ENCODE results near the gene FRMD4A.

Gene FRMD4A

DNA sequence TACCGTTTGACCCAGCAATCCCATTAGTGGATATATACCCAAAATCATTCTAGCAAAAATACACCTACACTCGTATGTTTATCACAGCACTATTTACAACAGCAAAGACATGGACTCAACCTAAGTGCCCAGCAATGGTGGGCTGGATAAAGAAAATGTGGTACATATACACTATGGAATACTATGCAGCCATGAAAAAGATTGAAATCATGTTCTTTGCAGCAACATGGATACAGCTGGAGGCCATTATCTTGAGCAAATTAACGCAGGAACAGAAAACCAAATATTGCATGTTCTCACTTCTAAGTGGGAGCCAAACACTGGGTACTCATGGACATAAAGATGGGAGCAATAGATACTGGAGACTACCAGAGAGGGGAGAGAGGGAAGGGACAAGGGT lies 223.9 kb downstream of the FRMD4A start:
- DNase-seq, result no peak
- H3K27ac ChIP-seq (ENCODE audit: low read length), result no peak overlapping the region
- TF ChIP-seq, protein P1, sequence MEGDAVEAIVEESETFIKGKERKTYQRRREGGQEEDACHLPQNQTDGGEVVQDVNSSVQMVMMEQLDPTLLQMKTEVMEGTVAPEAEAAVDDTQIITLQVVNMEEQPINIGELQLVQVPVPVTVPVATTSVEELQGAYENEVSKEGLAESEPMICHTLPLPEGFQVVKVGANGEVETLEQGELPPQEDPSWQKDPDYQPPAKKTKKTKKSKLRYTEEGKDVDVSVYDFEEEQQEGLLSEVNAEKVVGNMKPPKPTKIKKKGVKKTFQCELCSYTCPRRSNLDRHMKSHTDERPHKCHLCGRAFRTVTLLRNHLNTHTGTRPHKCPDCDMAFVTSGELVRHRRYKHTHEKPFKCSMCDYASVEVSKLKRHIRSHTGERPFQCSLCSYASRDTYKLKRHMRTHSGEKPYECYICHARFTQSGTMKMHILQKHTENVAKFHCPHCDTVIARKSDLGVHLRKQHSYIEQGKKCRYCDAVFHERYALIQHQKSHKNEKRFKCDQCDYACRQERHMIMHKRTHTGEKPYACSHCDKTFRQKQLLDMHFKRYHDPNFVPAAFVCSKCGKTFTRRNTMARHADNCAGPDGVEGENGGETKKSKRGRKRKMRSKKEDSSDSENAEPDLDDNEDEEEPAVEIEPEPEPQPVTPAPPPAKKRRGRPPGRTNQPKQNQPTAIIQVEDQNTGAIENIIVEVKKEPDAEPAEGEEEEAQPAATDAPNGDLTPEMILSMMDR (IDR thresholded peaks at IDR 0.05; ENCODE audit: borderline replicate concordance, extremely low read depth, low read length, poor library complexity, severe bottlenecking), result no peak
- TF ChIP-seq EZH2 (IDR thresholded peaks at IDR 0.05; ENCODE audit: borderline replicate concordance, low read depth, low read length, severe bottlenecking), result no peak
- H3K4me2 ChIP-seq (ENCODE audit: insufficient read depth, low read length), result no peak overlapping the region
- no peaks in the 10 kb centered on the region for H3K36me3 ChIP-seq (ENCODE audit: insufficient read depth, low read length)
- H4K20me1 ChIP-seq (ENCODE audit: insufficient read depth, low read length), result no peaks in the 10 kb centered on the region
- no peaks in the 10 kb centered on the region for H3K9me3 ChIP-seq (ENCODE audit: insufficient read depth, low read length, severe bottlenecking)
- H3K9ac ChIP-seq (ENCODE audit: low read depth, low read length), result no peak overlapping the region
- H3K79me2 ChIP-seq (ENCODE audit: insufficient read depth, low read length), result no peaks in the 10 kb centered on the region
- no peak overlapping the region for H3K4me3 ChIP-seq (ENCODE audit: low read depth in 1 of 2, low read length in 2 of 2)
- H3K4me1 ChIP-seq (ENCODE audit: insufficient read depth, low read length), result no peaks in the 10 kb centered on the region
- peaks cover 2% of the 10 kb centered on the region for H3K27me3 ChIP-seq (ENCODE audit: insufficient read depth, low read length, poor library complexity)
- ATAC-seq (ENCODE audit: insufficient read depth, low read depth), result no peak
- H2AFZ ChIP-seq (ENCODE audit: low read depth, low read length), result no peak overlapping the region

DNA sequence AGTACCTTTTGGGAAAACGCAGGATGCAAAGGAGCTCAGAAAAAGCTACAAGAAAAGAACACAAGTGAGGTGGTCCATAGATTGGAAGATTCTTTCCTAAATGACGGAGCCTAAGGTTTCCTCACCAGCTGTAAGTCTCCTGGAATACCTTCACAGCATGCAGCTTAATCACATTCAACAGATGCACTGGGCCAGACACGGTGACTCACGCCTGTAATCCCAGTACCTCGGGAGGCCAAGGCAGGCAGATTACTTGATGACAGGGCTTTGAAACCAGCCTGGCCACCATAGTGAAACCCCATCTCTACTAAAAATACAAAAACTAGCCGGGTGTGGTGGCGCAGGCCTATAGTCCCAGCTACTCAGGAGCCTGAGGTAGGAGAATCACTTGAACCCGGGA lies 228.7 kb downstream of the FRMD4A start:
- Histone ChIP-seq H3K9ac (ENCODE audit: low read depth, low read length) (no peak overlapping the region), H3K27me3 (ENCODE audit: insufficient read depth, low read length, poor library complexity) (peaks cover 5% of the 10 kb centered on the region), H3K4me2 (ENCODE audit: insufficient read depth, low read length) (no peak overlapping the region), H3K27ac (ENCODE audit: low read length) (no peak overlapping the region), H3K9me3 (ENCODE audit: insufficient read depth, low read length, severe bottlenecking) (no peaks in the 10 kb centered on the region), H2AFZ (ENCODE audit: low read depth, low read length) (no peak overlapping the region), H3K36me3 (ENCODE audit: insufficient read depth, low read length) (no peaks in the 10 kb centered on the region), H3K4me3 (ENCODE audit: low read depth in 1 of 2, low read length in 2 of 2) (no peak overlapping the region), H3K79me2 (ENCODE audit: insufficient read depth, low read length) (no peaks in the 10 kb centered on the region), H3K4me1 (ENCODE audit: insufficient read depth, low read length) (no peaks in the 10 kb centered on the region), H4K20me1 (ENCODE audit: insufficient read depth, low read length) (no peaks in the 10 kb centered on the region)
- ATAC-seq (ENCODE audit: insufficient read depth, low read depth), result no peak
- TF ChIP-seq, protein P1 (IDR thresholded peaks at IDR 0.05; ENCODE audit: borderline replicate concordance, extremely low read depth, low read length, poor library complexity, severe bottlenecking), result no peak
- TF ChIP-seq EZH2 (IDR thresholded peaks at IDR 0.05; ENCODE audit: borderline replicate concordance, low read depth, low read length, severe bottlenecking), result no peak
- DNase-seq, result no peak

DNA sequence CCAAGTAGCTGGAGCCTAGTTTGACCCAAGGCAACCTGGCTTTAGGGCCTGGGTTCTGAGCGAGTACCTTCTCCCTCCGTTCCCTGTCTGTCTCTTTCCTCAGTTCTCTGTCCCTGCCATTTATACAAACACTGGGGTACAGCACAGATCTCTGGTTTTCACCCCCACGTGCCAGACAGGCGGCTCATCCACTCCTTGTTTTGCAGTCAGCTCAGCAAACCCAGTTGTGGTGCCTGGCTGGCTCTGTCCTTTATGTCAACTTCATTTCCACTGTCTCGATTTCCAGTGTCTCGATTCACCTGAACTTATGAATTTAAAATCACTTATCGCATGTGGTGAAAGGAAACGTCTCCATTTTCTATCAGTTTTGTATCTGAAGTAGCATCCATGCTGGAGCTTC lies 230.8 kb downstream of the FRMD4A start:
- Histone ChIP-seq H3K27ac (ENCODE audit: low read length) (no peak overlapping the region), H3K9me3 (ENCODE audit: insufficient read depth, low read length, severe bottlenecking) (no peaks in the 10 kb centered on the region), H3K36me3 (ENCODE audit: insufficient read depth, low read length) (no peaks in the 10 kb centered on the region), H3K4me3 (ENCODE audit: low read depth in 1 of 2, low read length in 2 of 2) (no peak overlapping the region), H3K27me3 (ENCODE audit: insufficient read depth, low read length, poor library complexity) (peaks cover 5% of the 10 kb centered on the region), H3K79me2 (ENCODE audit: insufficient read depth, low read length) (no peaks in the 10 kb centered on the region), H2AFZ (ENCODE audit: low read depth, low read length) (no peak overlapping the region), H4K20me1 (ENCODE audit: insufficient read depth, low read length) (no peaks in the 10 kb centered on the region), H3K9ac (ENCODE audit: low read depth, low read length) (no peak overlapping the region), H3K4me1 (ENCODE audit: insufficient read depth, low read length) (no peaks in the 10 kb centered on the region), H3K4me2 (ENCODE audit: insufficient read depth, low read length) (no peak overlapping the region)
- DNase-seq, result no peak
- no peak for ATAC-seq (ENCODE audit: insufficient read depth, low read depth)
- no peak for TF ChIP-seq EZH2 (IDR thresholded peaks at IDR 0.05; ENCODE audit: borderline replicate concordance, low read depth, low read length, severe bottlenecking)
- TF ChIP-seq, protein P1 (IDR thresholded peaks at IDR 0.05; ENCODE audit: borderline replicate concordance, extremely low read depth, low read length, poor library complexity, severe bottlenecking), result no peak
